A549 (cell line): ENCODE measurements around the gene ATP9B. TPM values are rescaled to one million over a fixed set of nuclear protein-coding genes. Genes with fewer than 3 reads are reported as not detected.

Source experiments
- ATAC-seq, 2 experiments: fragments of 200-7000 bp in 1 of 2; fragments of >200 bp in 1 of 2; cut with Nextera tagmentation in 1 of 2; cut with Tn5 transposase in 1 of 2; 3 replicates each; pipeline versions ENCODE4 v1.8.0 to v1.9.1; 2018 to 2020; ENCODE audit warnings: mild to moderate bottlenecking in 1 of 2, moderate library complexity in 1 of 2
- CTCF ChIA-PET: fragments of 300-600 bp; sonication (Branson Sonifier 250); formaldehyde crosslinking; extraction: SDS; loops from one replicate; lab custom pipeline; 2021; ENCODE audit warnings: antibody characterized with exemption, inconsistent platforms; lab: Yijun Ruan, JAX
- POLR2A ChIA-PET: fragments of 350-600 bp; formaldehyde crosslinking; extraction: SDS; loops from one replicate; lab custom pipeline; 2021; ENCODE audit warnings: antibody characterized with exemption, inconsistent platforms; lab: Yijun Ruan, JAX
- DNase-seq, 2 experiments: peaks; one replicate each; pipeline versions ENCODE4 v3.0.0 to v3.0.0-alpha.2; 2011 to 2016; ENCODE audit warnings: low read depth in 1 of 2, low spot score in 1 of 2
- FAIRE-seq: peaks from 2 replicates; lab custom pipeline; 2011; peaks lifted over from hg19 to GRCh38; lab: Jason Lieb, UNC
- H3K27ac ChIP-seq, 2 experiments: fragments of >200 bp; sonication (Bioruptor Twin); formaldehyde crosslinking; 3 replicates each; pipeline ENCODE4 v1.5.1; 2016 to 2017
- H3K4me1 ChIP-seq: fragments of >200 bp; sonication (Bioruptor Twin); formaldehyde crosslinking; 3 replicates; pipeline ENCODE4 v1.6.1; 2016
- H3K4me2 ChIP-seq: fragments of >200 bp; sonication (Bioruptor Twin); formaldehyde crosslinking; 3 replicates; pipeline ENCODE4 v1.6.1; 2016
- H3K4me3 ChIP-seq: fragments of >200 bp; sonication (Bioruptor Twin); formaldehyde crosslinking; 3 replicates; pipeline ENCODE4 v1.5.1; 2016
- H3K9me3 ChIP-seq: fragments of >200 bp; sonication (Bioruptor Twin); formaldehyde crosslinking; 3 replicates; pipeline ENCODE4 v1.6.1; 2016
- BHLHE40 ChIP-seq: IDR thresholded peaks from 2 replicates; pipeline ENCODE4 v1.6.1; 2012; ENCODE audit warnings: low read depth, low read length, inconsistent platforms
- CBX2 ChIP-seq: fragments of 200-600 bp; sonication (generic); IDR thresholded peaks from 2 replicates; pipeline ENCODE4 v1.6.1; 2016; ENCODE audit warnings: low read depth, mild to moderate bottlenecking, borderline replicate concordance
- CBX8 ChIP-seq: fragments of 200-600 bp; sonication (generic); IDR thresholded peaks from 2 replicates; pipeline ENCODE4 v1.6.1; 2016
- CHD2 ChIP-seq: fragments of 150-350 bp; IDR thresholded peaks from 2 replicates; pipeline ENCODE4 v1.6.1; 2014; ENCODE audit warnings: low read length; ENCODE audit not compliant: partially characterized antibody
- EHF ChIP-seq: fragments of 250-450 bp; sonication (Bioruptor Pico); IDR thresholded peaks from 2 replicates; pipeline ENCODE4 v1.5.0; 2020; ENCODE audit warnings: mild to moderate bottlenecking
- EP300 ChIP-seq, 2 experiments: fragments of >200 bp; sonication (Bioruptor Twin); formaldehyde crosslinking; IDR thresholded peaks; 2 replicates in 1 of 2; 3 replicates in 1 of 2; pipeline ENCODE4 v1.6.1; 2016 to 2017
- ESRRA ChIP-seq: fragments of 150-350 bp; IDR thresholded peaks from 2 replicates; pipeline ENCODE4 v1.6.1; 2014; ENCODE audit warnings: mild to moderate bottlenecking, low read length, borderline replicate concordance
- GATA3 ChIP-seq: IDR thresholded peaks from 2 replicates; pipeline ENCODE4 v1.6.1; 2012; ENCODE audit warnings: borderline replicate concordance
- HDAC2 ChIP-seq: fragments of 200-600 bp; sonication (generic); IDR thresholded peaks from 2 replicates; pipeline ENCODE4 v1.6.1; 2016
- JUNB ChIP-seq: fragments of >200 bp; sonication (Bioruptor Twin); formaldehyde crosslinking; IDR thresholded peaks from 2 replicates; pipeline ENCODE4 v1.6.1; 2016
- KDM5A ChIP-seq: fragments of 200-600 bp; sonication (generic); IDR thresholded peaks from 2 replicates; pipeline ENCODE4 v1.6.1; 2016; ENCODE audit warnings: antibody characterized with exemption, mild to moderate bottlenecking
- MYC ChIP-seq: IDR thresholded peaks from 2 replicates; pipeline ENCODE4 v1.6.1; 2012; ENCODE audit warnings: mild to moderate bottlenecking, inconsistent platforms, low read length, improper control_type of control experiment, borderline replicate concordance
- NFE2L2 ChIP-seq: fragments of 150-350 bp; conservative IDR thresholded peaks from 2 replicates; pipeline ENCODE4 v1.6.1; 2014; ENCODE audit warnings: low read length
- NPAS2 ChIP-seq: fragments of 250-450 bp; sonication (Bioruptor Pico); IDR thresholded peaks from 2 replicates; pipeline ENCODE4 v1.8.0; 2022; ENCODE audit warnings: mild to moderate bottlenecking, moderate library complexity, borderline replicate concordance
- PHF8 ChIP-seq: fragments of 200-600 bp; sonication (generic); IDR thresholded peaks from 2 replicates; pipeline ENCODE4 v1.6.1; 2016; ENCODE audit warnings: low read depth, mild to moderate bottlenecking, antibody characterized with exemption, moderate library complexity, borderline replicate concordance
- POLR2A ChIP-seq: IDR thresholded peaks from 2 replicates; pipeline ENCODE4 v1.6.1; 2012; ENCODE audit warnings: mild to moderate bottlenecking, low read length
- POLR2AphosphoS2 ChIP-seq: conservative IDR thresholded peaks from 2 replicates; pipeline ENCODE4 v1.6.1; 2012; ENCODE audit warnings: low read length, improper control_type of control experiment, inconsistent platforms
- RNF2 ChIP-seq: fragments of 200-600 bp; sonication (generic); IDR thresholded peaks from 2 replicates; pipeline ENCODE4 v1.6.1; 2016; ENCODE audit warnings: low read depth, mild to moderate bottlenecking, antibody characterized with exemption, moderate library complexity, borderline replicate concordance
- SMC3 ChIP-seq: fragments of >200 bp; sonication (Bioruptor Twin); formaldehyde crosslinking; IDR thresholded peaks from 3 replicates; pipeline ENCODE4 v1.6.1; 2018; ENCODE audit warnings: inconsistent platforms
- TFCP2L1 ChIP-seq: fragments of 250-450 bp; sonication (Bioruptor Pico); IDR thresholded peaks from 2 replicates; pipeline ENCODE4 v1.5.0; 2021; ENCODE audit warnings: mild to moderate bottlenecking
- TP53 ChIP-seq: fragments of 250-450 bp; sonication (Bioruptor Pico); IDR thresholded peaks from 2 replicates; pipeline ENCODE4 v1.5.0; 2021; ENCODE audit warnings: mild to moderate bottlenecking, moderate library complexity
- ZC3H11A ChIP-seq: fragments of 450-650 bp; IDR thresholded peaks from 2 replicates; pipeline ENCODE4 v1.6.1; 2014; ENCODE audit warnings: antibody characterized with exemption, mild to moderate bottlenecking
- ZSCAN20 ChIP-seq: fragments of 250-450 bp; sonication (Bioruptor Pico); IDR thresholded peaks from 2 replicates; pipeline ENCODE4 v1.8.0; 2022; ENCODE audit warnings: mild to moderate bottlenecking, moderate library complexity
- WGBS: methylation state at CpG from one replicate; pipeline ENCODE4 v1.1.6; 2017; ENCODE audit errors: missing lambda C conversion rate; 5-methylcytosine and 5-hydroxymethylcytosine counted together
- polyA plus RNA-seq, 4 experiments: library from polyadenylated mRNA; depleted of rRNA in 3 of 4; stranded (reverse); fragments of >200 nt; fragmentation: RNase III in 1 of 4; extraction: RNeasy Plus Mini Kit Qiagen cat#74134 plus additional on column Dnase treatment in 1 of 4; gene quantifications; 2 replicates in 3 of 4; 3 replicates in 1 of 4; pipeline ENCODE4 v1.2.3, GENCODE V29; 2011 to 2017
- TF ChIP-seq, protein P1 (sequence below): fragments of 250-450 bp; sonication (Bioruptor Pico); IDR thresholded peaks from 2 replicates; pipeline ENCODE4 v1.5.0; 2021; ENCODE audit warnings: mild to moderate bottlenecking, moderate library complexity, borderline replicate concordance
- TF ChIP-seq, protein P2 (sequence below): fragments of 250-450 bp; sonication (Bioruptor Pico); IDR thresholded peaks from 2 replicates; pipeline ENCODE4 v1.5.0; 2020; ENCODE audit warnings: low read depth, mild to moderate bottlenecking, moderate library complexity
- TF ChIP-seq, protein P3 (sequence below): fragments of >200 bp; sonication (Bioruptor Twin); formaldehyde crosslinking; IDR thresholded peaks from 2 replicates; pipeline ENCODE4 v1.6.1; 2016

The ATP9B gene
- polyA plus RNA-seq, 2 of the 4 experiments (the other 2 are of a cell fraction): 22.6 to 35.7 TPM

DNA sequence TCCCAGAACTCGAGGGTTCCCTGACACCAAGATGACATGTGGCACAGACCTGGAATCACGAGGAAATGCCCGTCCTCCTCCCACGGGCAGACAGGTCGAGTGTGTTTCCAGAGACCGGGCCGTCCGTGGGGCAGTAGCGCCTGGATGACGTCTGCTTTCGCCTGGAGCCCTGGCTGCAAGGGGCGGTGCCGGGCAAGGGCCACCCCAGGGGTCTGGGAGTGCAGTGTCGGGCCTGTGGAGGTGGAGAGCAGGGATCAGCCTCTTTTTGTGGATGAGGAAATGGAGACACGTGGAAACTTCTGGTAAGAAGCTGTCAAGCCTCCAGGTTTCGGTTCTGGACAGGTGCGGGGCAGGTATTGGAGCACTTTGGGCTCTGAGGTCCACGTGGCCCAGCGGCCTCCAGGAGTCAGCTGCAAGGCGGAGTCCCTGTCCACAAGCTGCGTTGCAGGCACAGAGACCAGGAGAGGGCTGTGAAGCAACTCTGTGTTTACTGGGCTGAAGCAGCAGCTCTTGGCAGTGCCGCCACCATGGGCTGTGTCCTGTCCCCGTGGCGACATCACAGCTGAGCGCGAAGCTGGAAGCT, 352.2 kb downstream of the ATP9B start:
- no peak overlapping the region for H3K27ac ChIP-seq
- ChIA-PET POLR2A (no interaction called here), CTCF (interaction anchor here (0.6 to 1.5 kb wide), 2 partner anchors 43 to 107 kb away, joined by 3 to 4 read pairs; no protein-coding TSS in a partner anchor)
- ATAC-seq (no peak), DNase-seq (no peak), FAIRE-seq (no peak)
- WGBS: 93% methylated on average over 3 of the region's 26 CpGs
- TF ChIP-seq, protein P1, sequence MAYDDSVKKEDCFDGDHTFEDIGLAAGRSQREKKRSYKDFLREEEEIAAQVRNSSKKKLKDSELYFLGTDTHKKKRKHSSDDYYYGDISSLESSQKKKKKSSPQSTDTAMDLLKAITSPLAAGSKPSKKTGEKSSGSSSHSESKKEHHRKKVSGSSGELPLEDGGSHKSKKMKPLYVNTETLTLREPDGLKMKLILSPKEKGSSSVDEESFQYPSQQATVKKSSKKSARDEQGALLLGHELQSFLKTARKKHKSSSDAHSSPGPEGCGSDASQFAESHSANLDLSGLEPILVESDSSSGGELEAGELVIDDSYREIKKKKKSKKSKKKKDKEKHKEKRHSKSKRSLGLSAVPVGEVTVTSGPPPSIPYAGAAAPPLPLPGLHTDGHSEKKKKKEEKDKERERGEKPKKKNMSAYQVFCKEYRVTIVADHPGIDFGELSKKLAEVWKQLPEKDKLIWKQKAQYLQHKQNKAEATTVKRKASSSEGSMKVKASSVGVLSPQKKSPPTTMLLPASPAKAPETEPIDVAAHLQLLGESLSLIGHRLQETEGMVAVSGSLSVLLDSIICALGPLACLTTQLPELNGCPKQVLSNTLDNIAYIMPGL: no peak
- TF ChIP-seq JUNB (no peak), TFCP2L1 (CRISPR knock-in tag) (no peak), BHLHE40 (no peak), ZSCAN20 (CRISPR knock-in tag) (no peak), CBX2 (no peak), TP53 (CRISPR knock-in tag) (no peak), PHF8 (no peak), SMC3 (no peak), CHD2 (no peak), EHF (CRISPR knock-in tag) (no peak)
- TF ChIP-seq, protein P2, sequence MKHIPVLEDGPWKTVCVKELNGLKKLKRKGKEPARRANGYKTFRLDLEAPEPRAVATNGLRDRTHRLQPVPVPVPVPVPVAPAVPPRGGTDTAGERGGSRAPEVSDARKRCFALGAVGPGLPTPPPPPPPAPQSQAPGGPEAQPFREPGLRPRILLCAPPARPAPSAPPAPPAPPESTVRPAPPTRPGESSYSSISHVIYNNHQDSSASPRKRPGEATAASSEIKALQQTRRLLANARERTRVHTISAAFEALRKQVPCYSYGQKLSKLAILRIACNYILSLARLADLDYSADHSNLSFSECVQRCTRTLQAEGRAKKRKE: no peak
- H3K9me3 ChIP-seq: no peaks in the 10 kb centered on the region
- no peak overlapping the region for H3K4me2 ChIP-seq
- H3K4me3 ChIP-seq: no peak overlapping the region
- H3K4me1 ChIP-seq: no peaks in the 10 kb centered on the region

- CTCF ChIA-PET: interaction anchor here (0.6 to 1.5 kb wide), 2 partner anchors 44 to 106 kb away, joined by 3 to 4 read pairs; no protein-coding TSS in a partner anchor
- no peaks in the 10 kb centered on the region for H3K9me3 ChIP-seq
- ATAC-seq: no peak
- H3K4me3 ChIP-seq: no peak overlapping the region
- no peak for FAIRE-seq
- no peak overlapping the region for H3K27ac ChIP-seq
- no peak overlapping the region for H3K4me2 ChIP-seq
- no peak for DNase-seq
- POLR2A ChIA-PET: no interaction called here
- no peaks in the 10 kb centered on the region for H3K4me1 ChIP-seq
- WGBS: 91% methylated on average over 12 of the region's 24 CpGs
- TF ChIP-seq NPAS2 (no peak), CBX8 (no peak), RNF2 (no peak), EP300 (IDR thresholded peaks at IDR 0.05) (no peak)
Measured at GRCh38 chr18:79422022-79422782, 353.0 kb downstream of the ATP9B start.

- WGBS: 91% methylated on average over 7 of the region's 12 CpGs
- TF ChIP-seq PHF8 (no peak), BHLHE40 (no peak), ZC3H11A (no peak), POLR2A (no peak), GATA3 (no peak), NFE2L2 (no peak), HDAC2 (no peak), POLR2AphosphoS2 (no peak), ESRRA (no peak), MYC (no peak), CBX8 (no peak), KDM5A (no peak), SMC3 (no peak), JUNB (no peak)
- TF ChIP-seq, protein P3, sequence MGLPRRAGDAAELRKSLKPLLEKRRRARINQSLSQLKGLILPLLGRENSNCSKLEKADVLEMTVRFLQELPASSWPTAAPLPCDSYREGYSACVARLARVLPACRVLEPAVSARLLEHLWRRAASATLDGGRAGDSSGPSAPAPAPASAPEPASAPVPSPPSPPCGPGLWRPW: no peak
- TF ChIP-seq, protein P2: no peak
- POLR2A ChIA-PET: no interaction called here
- no peaks in the 10 kb centered on the region for H3K9me3 ChIP-seq
- no peak overlapping the region for H3K4me3 ChIP-seq
- H3K4me2 ChIP-seq: no peak overlapping the region
- H3K4me1 ChIP-seq: no peaks in the 10 kb centered on the region
- ATAC-seq (no peak), DNase-seq (no peak), FAIRE-seq (no peak)
- no peak overlapping the region for H3K27ac ChIP-seq
- CTCF ChIA-PET: interaction anchor here (1.5 kb wide), 1 partner anchor 106 kb away, joined by 4 read pairs; no protein-coding TSS in a partner anchor
Measured at GRCh38 chr18:79422783-79423165, 353.6 kb downstream of the ATP9B start.
